IPS DF 6.9 (cell line): ENCODE results near the gene NTM.

Experiments
- DNase-seq: peaks from one replicate; pipeline ENCODE4 v3.0.0-alpha.2; 2013; ENCODE audit warnings: low read depth, low spot score
- H3K27ac ChIP-seq: one replicate; pipeline ENCODE4 v1.5.1; 2013; ENCODE audit warnings: low read length, control low read depth
- H3K27me3 ChIP-seq: 2 replicates; pipeline ENCODE4 v1.6.1; 2013; ENCODE audit warnings: mild to moderate bottlenecking, low read length; ENCODE audit not compliant: control insufficient read depth, insufficient read depth
- H3K36me3 ChIP-seq: 2 replicates; pipeline ENCODE4 v1.6.1; 2013; ENCODE audit warnings: low read length; ENCODE audit not compliant: control insufficient read depth, insufficient read depth
- H3K4me1 ChIP-seq: 2 replicates; pipeline ENCODE4 v1.6.1; 2013; ENCODE audit warnings: low read length; ENCODE audit not compliant: control insufficient read depth, insufficient read depth
- H3K4me3 ChIP-seq: 2 replicates; pipeline ENCODE4 v1.5.1; 2013; ENCODE audit warnings: mild to moderate bottlenecking, low read length
- H3K9me3 ChIP-seq: 2 replicates; pipeline ENCODE4 v1.6.1; 2013; ENCODE audit warnings: low read length, inconsistent platforms; ENCODE audit not compliant: control insufficient read depth, insufficient read depth
- WGBS: extraction: QIAGEN DNeasy Blood & Tissue Kit; methylation state at CpG from one replicate; pipeline ENCODE4 v1.1.7; 2013; ENCODE audit warnings: mixed read lengths, missing lambda C conversion rate; ENCODE audit not compliant: insufficient read length, insufficient coverage; 5-methylcytosine and 5-hydroxymethylcytosine counted together

The NTM gene

DNA sequence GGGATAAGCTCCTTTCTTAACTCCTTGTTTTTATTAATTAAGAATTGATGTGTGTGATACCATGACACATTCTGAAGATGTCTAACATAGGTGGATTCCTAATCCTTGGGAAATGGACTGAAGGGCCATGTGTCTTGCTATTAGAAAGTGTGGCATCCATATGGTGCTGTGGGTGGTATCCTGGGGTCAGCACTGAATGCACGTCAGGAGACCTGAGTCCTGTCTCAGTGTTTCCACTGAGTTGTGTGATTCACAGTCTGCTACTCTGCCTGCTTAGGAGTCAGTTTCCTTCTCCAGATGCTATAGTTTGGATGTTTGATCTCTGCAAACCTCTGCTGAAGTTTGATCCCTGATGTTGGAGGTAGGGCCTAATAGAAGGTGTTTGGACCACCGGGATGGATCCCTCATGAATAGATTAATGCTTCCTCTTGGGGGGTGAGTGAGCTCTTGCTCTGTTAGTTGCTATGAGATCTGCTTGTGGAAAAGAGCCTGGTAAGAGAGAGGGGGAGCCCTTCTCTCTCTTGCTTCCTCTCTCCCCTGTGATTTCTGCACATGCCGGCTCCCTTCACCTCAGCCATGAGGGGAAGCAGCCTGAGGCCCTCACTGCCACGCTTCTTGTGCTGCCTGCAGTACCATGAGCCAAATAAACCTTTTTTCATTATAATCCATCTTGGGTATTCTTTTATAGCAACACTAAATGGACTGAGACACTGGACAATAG is 666.5 kb downstream of the NTM start:
- WGBS = no CpG with 5 or more reads among the region's 4 CpGs

DNA sequence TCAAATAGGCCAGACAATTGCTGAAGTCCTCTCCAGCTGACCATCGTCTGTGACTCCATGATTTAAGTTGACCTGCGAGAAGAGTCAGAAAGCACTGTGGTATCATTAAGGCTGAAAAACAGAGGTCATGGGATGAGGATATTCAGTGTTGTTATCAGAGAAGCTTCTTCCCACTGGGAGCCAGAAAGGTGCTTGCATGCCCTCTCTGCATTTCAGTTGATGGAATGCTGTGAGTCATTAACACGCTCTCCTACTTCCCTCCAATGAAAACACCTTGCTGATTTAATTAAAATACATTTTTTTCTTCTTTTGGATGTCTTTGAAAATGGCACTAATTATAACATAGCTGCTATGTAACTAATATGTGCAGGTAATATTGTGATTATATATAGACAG is 667.0 kb downstream of the NTM start:
- Histone ChIP-seq H3K27me3 (no peaks in the 10 kb centered on the region), H3K4me3 (no peak overlapping the region), H3K36me3 (no peaks in the 10 kb centered on the region), H3K9me3 (no peaks in the 10 kb centered on the region), H3K4me1 (no peaks in the 10 kb centered on the region; the same call in 1 of the 2 replicates), H3K27ac (no peak overlapping the region)
- no CpG with 5 or more reads among the region's 3 CpGs for WGBS
- DNase-seq = no peak

More for the DNA sequence above, 666.5 kb downstream of the NTM start:
- Histone ChIP-seq H3K27ac (no peak overlapping the region), H3K4me1 (no peaks in the 10 kb centered on the region; the same call in 1 of the 2 replicates), H3K4me3 (no peak overlapping the region), H3K9me3 (no peaks in the 10 kb centered on the region), H3K36me3 (no peaks in the 10 kb centered on the region), H3K27me3 (no peaks in the 10 kb centered on the region)
- DNase-seq = no peak

DNA sequence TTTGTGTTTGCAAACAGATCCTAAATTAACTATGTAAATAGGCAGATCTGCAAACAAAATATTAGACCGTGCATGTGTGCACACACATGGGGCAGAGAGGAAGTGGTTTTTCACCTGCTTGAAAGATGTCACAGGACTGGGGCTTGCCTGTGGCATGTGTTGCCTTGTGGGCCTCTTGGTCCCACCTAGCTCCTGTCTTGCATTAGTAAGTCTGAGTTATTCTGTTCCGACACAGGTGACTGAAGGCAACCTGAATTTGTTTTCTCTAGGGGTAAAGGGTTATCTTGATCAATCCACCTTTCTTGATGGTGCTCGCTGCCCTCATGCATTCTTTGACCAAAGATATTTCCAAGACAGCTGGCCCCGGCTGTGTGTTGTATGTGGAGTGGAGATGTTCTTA is 667.5 kb downstream of the NTM start:
- WGBS = no CpG with 5 or more reads among the region's 4 CpGs
- no peaks in the 10 kb centered on the region; the same call in 1 of the 2 replicates for H3K4me1 ChIP-seq
- H3K27ac ChIP-seq = no peak overlapping the region
- no peaks in the 10 kb centered on the region for H3K36me3 ChIP-seq
- no peaks in the 10 kb centered on the region for H3K9me3 ChIP-seq
- no peak overlapping the region for H3K4me3 ChIP-seq
- no peaks in the 10 kb centered on the region for H3K27me3 ChIP-seq
- no peak for DNase-seq

DNA sequence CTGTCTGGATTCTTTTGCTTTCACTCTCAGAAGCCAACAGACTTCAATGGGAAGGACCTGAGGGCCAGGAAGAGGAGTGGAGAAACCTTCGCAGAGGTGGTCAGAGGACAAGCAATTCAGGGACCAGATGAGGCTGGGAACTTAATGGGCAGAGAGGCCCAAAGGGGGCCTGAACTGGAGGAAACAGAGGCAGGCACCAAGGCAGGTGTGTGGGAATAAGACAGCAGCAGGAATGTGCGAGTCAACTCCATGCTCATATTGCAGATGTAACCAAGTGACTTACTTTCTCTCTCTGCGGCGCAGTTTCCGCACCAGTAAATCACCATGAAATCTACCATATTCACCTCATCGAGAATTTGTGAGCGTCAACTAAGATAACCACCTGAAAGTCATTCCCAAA is 669.1 kb downstream of the NTM start:
- no CpG with 5 or more reads among the region's 7 CpGs for WGBS
- H3K36me3 ChIP-seq = no peaks in the 10 kb centered on the region
- no peak for DNase-seq
- no peaks in the 10 kb centered on the region; the same call in 1 of the 2 replicates for H3K4me1 ChIP-seq
- H3K27ac ChIP-seq = no peak overlapping the region
- H3K4me3 ChIP-seq = no peak overlapping the region
- H3K27me3 ChIP-seq = no peaks in the 10 kb centered on the region
- no peaks in the 10 kb centered on the region for H3K9me3 ChIP-seq

DNA sequence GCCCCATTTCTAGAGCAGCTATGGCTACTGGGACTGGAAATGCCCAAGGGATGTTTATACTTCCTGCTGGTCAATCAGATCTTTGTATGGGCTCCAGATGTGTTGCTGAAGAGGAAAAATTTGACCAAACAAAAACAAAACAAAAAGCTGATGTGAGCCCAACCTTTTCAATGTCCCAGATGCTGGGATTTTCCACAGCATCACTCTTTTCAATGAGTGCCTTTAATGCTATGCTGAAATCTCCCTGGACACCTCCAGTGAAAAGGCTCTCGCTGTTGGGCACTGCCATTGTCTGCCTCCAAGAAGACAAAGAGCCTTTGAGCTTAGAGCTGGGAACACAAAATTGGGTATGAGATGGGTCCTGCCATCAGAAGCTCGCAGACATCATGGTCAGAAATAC is 671.9 kb downstream of the NTM start:
- Histone ChIP-seq H3K9me3 (no peaks in the 10 kb centered on the region), H3K4me3 (no peak overlapping the region), H3K27ac (no peak overlapping the region), H3K36me3 (no peaks in the 10 kb centered on the region), H3K4me1 (no peaks in the 10 kb centered on the region; the same call in 1 of the 2 replicates), H3K27me3 (no peaks in the 10 kb centered on the region)
- DNase-seq = no peak
- no CpG with 5 or more reads among the region's 2 CpGs for whole genome bisulfite sequencing

DNA sequence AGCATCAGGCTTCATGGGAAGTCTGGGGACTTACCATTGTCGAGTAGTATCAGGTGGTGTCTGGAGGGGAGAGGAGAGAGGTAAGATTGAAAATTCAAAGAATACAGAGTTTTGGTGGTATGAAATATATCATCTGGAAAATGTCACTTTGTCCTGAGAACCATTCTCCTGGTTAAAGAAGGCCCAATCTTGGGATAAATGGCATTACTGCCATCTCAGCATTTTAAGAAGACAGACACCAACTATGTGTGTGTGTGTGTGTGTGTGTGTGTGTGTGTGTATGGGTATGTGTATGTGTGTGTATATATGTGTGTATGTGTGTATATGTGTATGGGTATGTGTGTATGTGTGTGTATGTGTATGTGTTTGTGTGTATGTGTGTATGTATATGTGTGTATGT is 673.3 kb downstream of the NTM start:
- no peak overlapping the region for H3K27ac ChIP-seq
- DNase-seq = no peak
- no peaks in the 10 kb centered on the region for H3K9me3 ChIP-seq
- H3K4me3 ChIP-seq = no peak overlapping the region
- H3K36me3 ChIP-seq = no peaks in the 10 kb centered on the region
- 0 out of 2 replicates have a peak, but pooled peaks cover 1% of the 10 kb centered on the region for H3K4me1 ChIP-seq
- H3K27me3 ChIP-seq = no peaks in the 10 kb centered on the region
- no CpG with 5 or more reads among the region's 1 CpG for WGBS

DNA sequence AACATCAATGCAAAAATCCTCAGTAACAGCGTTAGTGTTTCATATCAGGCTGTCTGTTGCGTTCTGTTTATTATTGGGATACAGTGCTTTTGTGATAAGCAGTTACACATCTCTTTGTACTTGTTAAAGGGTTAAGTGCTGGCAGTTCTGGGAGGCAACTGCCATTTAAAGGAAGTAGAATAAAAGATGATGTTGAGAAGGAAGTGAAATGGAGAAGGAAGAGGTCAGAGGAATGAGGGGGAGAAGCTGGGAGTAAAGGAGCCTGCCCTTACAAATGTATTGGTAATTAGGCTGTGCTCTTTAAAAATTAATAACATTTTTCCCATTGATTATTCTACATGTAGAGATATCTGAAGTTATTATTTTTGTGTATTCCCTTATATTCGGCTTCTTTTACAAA is 674.7 kb downstream of the NTM start:
- no peak for DNase-seq
- WGBS = no CpG with 5 or more reads among the region's 3 CpGs
- Histone ChIP-seq H3K36me3 (no peaks in the 10 kb centered on the region), H3K27me3 (no peaks in the 10 kb centered on the region), H3K4me1 (0 out of 2 replicates have a peak, but pooled peaks cover 1% of the 10 kb centered on the region), H3K9me3 (no peaks in the 10 kb centered on the region), H3K4me3 (no peak overlapping the region), H3K27ac (no peak overlapping the region)

DNA sequence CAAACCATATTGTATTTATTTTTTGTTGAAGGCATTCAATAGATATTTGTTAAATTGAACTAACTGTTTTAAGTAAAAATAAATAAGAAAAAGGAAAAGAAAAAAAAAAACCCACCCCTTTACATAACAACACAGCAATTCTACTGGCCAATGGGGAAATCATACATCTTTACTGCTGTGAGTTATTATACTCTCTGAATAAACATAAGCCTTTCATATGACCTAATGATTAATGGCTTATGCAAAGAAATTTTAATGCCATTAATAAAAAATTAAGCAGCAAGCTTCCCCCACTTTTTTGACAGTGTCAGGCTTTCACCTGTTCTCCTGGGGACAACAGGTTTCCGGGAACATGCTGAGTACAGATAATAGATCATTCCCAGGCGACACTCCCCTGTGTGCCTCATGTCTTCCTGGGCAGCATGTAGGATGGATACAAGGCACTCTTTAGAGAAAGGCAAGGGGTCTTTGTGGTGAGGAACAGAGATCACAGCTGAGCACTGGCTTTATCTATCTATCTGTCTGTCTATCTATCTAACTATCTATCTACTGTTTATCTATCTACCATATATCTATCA is 676.0 kb downstream of the NTM start:
- Histone ChIP-seq H3K9me3 (no peaks in the 10 kb centered on the region), H3K27me3 (no peaks in the 10 kb centered on the region), H3K36me3 (no peaks in the 10 kb centered on the region), H3K4me3 (no peak overlapping the region), H3K27ac (no peak overlapping the region), H3K4me1 (peaks cover 3% of the 10 kb centered on the region)
- WGBS = no CpG with 5 or more reads among the region's 2 CpGs
- no peak for DNase-seq

DNA sequence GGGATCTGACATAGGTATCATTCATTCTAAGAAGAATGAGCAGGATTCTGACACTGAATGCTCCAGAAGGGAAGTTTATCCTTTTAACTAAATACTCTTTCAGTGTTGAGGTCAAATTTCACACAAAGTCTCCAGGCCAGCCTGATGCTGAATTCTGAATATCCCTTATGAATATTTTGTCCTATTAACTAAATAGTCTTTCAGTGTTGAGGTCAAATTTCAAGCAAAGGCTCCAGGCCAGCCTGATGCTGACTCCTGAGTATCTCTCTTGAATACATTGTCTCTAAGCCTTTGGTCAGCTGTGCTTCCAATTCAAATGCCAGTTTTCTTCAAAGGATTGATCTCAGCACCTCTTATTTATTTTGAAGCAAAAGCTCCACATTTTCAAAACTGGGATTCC is 676.8 kb downstream of the NTM start:
- H3K27ac ChIP-seq = no peak overlapping the region
- H3K9me3 ChIP-seq = no peaks in the 10 kb centered on the region
- H3K36me3 ChIP-seq = no peaks in the 10 kb centered on the region
- peaks cover 3% of the 10 kb centered on the region for H3K4me1 ChIP-seq
- H3K4me3 ChIP-seq = no peak overlapping the region
- H3K27me3 ChIP-seq = no peaks in the 10 kb centered on the region
- no peak for DNase-seq

DNA sequence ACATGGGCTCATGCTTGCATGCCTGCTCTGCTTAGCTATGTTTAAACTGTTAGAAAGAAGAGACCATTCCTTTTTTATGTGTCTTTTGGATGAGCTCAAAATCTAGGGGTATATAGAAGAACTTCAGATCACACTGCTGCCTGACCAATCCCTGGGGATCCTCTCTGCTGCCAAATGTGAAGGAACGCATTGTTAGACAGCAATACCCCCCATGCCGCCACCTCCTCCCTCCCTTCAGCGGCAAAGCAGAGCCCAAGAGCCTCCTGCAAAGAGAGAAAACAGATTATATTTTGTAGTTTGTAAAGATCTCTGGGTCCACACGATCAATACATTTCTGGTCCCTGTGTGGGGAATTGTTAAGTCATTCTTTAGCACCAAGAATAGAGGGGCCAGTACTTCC is 677.6 kb downstream of the NTM start:
- H3K4me3 ChIP-seq = no peak overlapping the region
- H3K27ac ChIP-seq = no peak overlapping the region
- H3K4me1 ChIP-seq = peaks cover 3% of the 10 kb centered on the region
- H3K36me3 ChIP-seq = no peaks in the 10 kb centered on the region
- no peaks in the 10 kb centered on the region for H3K9me3 ChIP-seq
- no peak for DNase-seq
- WGBS = no CpG with 5 or more reads among the region's 4 CpGs
- no peaks in the 10 kb centered on the region for H3K27me3 ChIP-seq

DNA sequence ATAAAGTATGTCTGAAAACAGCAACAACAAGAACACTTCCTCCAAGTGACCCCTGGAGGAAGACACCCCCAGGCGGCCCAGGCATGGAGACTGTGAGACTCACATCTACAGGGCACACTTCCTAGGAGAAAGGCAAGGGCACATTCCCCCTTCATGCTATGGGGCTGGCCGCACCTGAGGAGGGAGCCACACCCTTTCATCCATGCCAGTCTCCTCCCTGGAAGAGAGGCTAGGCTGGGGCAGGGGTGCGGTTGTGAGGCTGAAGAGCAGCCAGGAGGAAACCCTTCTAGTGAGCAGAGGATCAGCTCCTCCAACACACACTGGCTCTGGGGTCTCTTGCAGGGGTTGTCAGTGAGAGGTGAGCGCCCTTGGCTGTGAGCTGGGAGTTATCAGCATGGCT is 678.8 kb downstream of the NTM start:
- DNase-seq = no peak
- H3K36me3 ChIP-seq = no peaks in the 10 kb centered on the region
- no CpG with 5 or more reads among the region's 4 CpGs for WGBS
- H3K27ac ChIP-seq = no peak overlapping the region
- no peaks in the 10 kb centered on the region for H3K9me3 ChIP-seq
- no peak overlapping the region for H3K4me3 ChIP-seq
- H3K4me1 ChIP-seq = peaks cover 3% of the 10 kb centered on the region
- no peaks in the 10 kb centered on the region for H3K27me3 ChIP-seq
